Panc1 (cell line): ENCODE data around the gene CAMKMT. TPM values are rescaled to one million over a fixed set of nuclear protein-coding genes. Genes with fewer than 3 reads are reported as not detected.

Experiments
- ATAC-seq: fragments of 200-7000 bp; cut with Tn5 transposase; 2 replicates; pipeline ENCODE4 v1.9.1; 2020; ENCODE audit warnings: mild to moderate bottlenecking, moderate library complexity
- BruUV-seq: library from RNA; stranded (reverse); fragments of 400-500 nt; replicated peaks from 2 replicates; lab custom pipeline; 2021; lab: Mats Ljungman, UMichigan
- CTCF ChIA-PET: fragments of 300-600 bp; sonication (Branson Sonifier 250); formaldehyde crosslinking; loops from one replicate; lab custom pipeline; 2022; ENCODE audit warnings: antibody characterized with exemption; lab: Charles Lee
- POLR2A ChIA-PET: fragments of 300-600 bp; sonication (Branson Sonifier 250); formaldehyde crosslinking; loops from one replicate; lab custom pipeline; 2022; ENCODE audit warnings: antibody characterized with exemption; lab: Charles Lee
- DNase-seq: peaks from one replicate; pipeline ENCODE4 v3.0.0-alpha.2; 2010; ENCODE audit warnings: low read depth, low spot score
- H3K27ac ChIP-seq: 2 replicates; pipeline ENCODE4 v1.5.1; 2011; ENCODE audit warnings: mild to moderate bottlenecking, low read length, inconsistent platforms
- H3K27me3 ChIP-seq: fragments of 200-500 bp; sonication (Bioruptor generic); 2 replicates; pipeline ENCODE4 v1.6.0; 2014; ENCODE audit warnings: low read length, inconsistent platforms; ENCODE audit not compliant: control insufficient read depth, insufficient read depth
- H3K36me3 ChIP-seq: fragments of 200-500 bp; sonication (Bioruptor generic); 2 replicates; pipeline ENCODE4 v1.5.1; 2014; ENCODE audit warnings: inconsistent platforms, mild to moderate bottlenecking, low read length, moderate library complexity; ENCODE audit not compliant: control insufficient read depth, insufficient read depth
- H3K4me1 ChIP-seq: 2 replicates; pipeline ENCODE4 v1.5.1; 2011; ENCODE audit warnings: inconsistent platforms, mild to moderate bottlenecking, low read length, moderate library complexity; ENCODE audit not compliant: control insufficient read depth, insufficient read depth
- H3K4me3 ChIP-seq, 2 experiments: 2 replicates each; pipeline ENCODE4 v1.5.1; 2011 to 2012; ENCODE audit warnings: low read depth in 2 of 2, low read length in 2 of 2, mild to moderate bottlenecking in 2 of 2, inconsistent platforms in 1 of 2, moderate library complexity in 1 of 2
- H3K9me3 ChIP-seq: fragments of 200-500 bp; sonication (Bioruptor generic); 2 replicates; pipeline ENCODE4 v1.5.1; 2014; ENCODE audit warnings: low read depth, mild to moderate bottlenecking, inconsistent platforms, low read length, moderate library complexity; ENCODE audit not compliant: control insufficient read depth, insufficient read depth
- POLR2AphosphoS5 ChIP-seq: IDR thresholded peaks from 2 replicates; pipeline ENCODE4 v1.6.1; 2012; ENCODE audit warnings: mild to moderate bottlenecking, low read depth, low read length, moderate library complexity
- SIN3A ChIP-seq: IDR thresholded peaks from 2 replicates; pipeline ENCODE4 v1.6.1; 2012; ENCODE audit warnings: low read depth, mild to moderate bottlenecking, low read length, moderate library complexity, borderline replicate concordance; ENCODE audit not compliant: insufficient read depth
- in situ Hi-C: cut with HindIII; loops from 2 replicates; pipeline ENCODE4 v1.10.0; 2016; ENCODE audit warnings: low sequenced_read_pairs, low pct_unique_long_range_greater_than_20kb
- intact Hi-C: fragments of 100-400 bp; cut with micrococcal nuclease; formaldehyde crosslinking; loops from one replicate; pipeline ENCODE4 v1.10.0; 2022; ENCODE audit not compliant: unreplicated experiment
- total RNA-seq: library from RNA; stranded (reverse); gene quantifications from one replicate; pipeline ENCODE4 v1.2.1, GENCODE V29; 2021; ENCODE audit not compliant: unreplicated experiment
- TF ChIP-seq, protein P1 (sequence below), 2 experiments: IDR thresholded peaks; 2 replicates each; pipeline ENCODE4 v1.6.1; 2011 to 2012; ENCODE audit warnings: low read depth in 2 of 2, control low read depth in 1 of 2, low read length in 1 of 2, mild to moderate bottlenecking in 1 of 2, moderate library complexity in 1 of 2; ENCODE audit not compliant: insufficient read depth in 1 of 2

The CAMKMT gene
- total RNA-seq, 1 experiment from 2014 or later, result 12.6 TPM

DNA sequence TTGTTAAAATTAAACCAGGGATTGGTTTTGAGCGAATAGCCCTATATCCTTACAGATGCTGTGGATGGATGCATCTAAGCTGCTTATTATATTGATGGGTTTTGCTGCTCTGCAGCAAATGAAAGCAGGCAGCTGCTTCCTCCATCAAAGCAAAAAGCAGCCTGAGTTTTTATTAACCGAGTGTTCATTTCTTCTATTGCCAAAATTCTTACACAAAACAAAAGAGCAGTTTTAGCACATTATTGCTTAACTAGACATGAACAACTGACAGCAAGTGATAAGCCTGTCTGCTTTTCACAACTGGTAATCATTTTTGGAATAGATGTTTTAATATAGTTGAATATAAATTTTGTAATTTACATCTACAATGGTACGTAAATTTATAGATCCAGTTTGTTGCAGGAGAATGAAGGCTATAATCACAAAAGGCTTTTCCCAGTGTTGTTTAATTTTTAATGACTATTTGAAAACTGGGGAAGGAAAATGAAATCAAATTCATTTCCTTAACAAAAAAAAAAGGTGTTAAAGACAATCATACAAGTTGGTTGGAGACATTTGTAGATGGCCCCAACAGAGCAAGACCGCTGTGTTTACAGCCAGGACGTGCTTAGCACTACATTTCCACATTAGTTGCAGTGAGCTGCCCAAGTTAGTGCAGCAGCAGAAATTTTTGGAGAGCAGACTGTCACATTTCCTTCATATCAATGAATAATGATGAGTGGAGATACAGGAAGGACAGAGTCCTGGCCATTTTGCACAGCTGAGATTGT is 326.1 kb downstream of the CAMKMT start:
- Histone ChIP-seq H3K4me1 (no peaks in the 10 kb centered on the region), H3K9me3 (no peaks in the 10 kb centered on the region), H3K27me3 (no peaks in the 10 kb centered on the region), H3K27ac (no peak overlapping the region), H3K4me3 (no peak overlapping the region), H3K36me3 (no peaks in the 10 kb centered on the region)
- no TSS peak for BruUV-seq
- ChIA-PET CTCF (no interaction called here), POLR2A (no interaction called here)
- ATAC-seq (no peak), DNase-seq (no peak)
- no peak for TF ChIP-seq SIN3A
- in situ Hi-C loops, result no loop called here
- intact Hi-C loops, result no loop called here

DNA sequence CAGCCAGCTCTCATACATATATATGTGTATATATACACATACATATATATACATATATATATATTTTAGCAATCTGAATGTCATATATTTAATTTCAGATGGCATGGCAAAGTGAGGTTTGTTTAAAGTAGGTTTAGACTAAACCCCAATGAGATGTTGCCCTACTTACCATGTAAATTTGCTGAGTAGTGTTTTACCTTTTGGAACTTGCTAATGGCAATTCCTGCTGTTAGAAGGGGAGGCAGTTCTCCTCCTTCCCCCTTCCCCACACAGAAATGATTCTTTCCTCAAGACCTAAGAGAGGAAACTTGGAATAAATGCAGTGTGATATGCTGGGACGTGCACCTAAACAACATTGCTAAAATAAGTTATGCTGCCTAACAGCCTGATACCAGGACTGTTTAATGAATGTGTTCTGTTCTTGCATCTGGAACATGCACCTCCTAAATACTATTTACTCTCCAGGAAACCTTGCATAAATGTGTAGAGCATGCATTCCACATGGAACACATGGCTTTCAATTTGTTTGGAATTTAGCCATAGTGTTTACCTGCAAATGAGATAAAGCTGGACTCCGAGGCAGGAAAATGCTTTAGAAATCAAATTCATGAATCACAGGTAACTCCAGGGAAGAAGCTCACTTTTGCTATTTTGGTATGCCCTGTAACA is 326.8 kb downstream of the CAMKMT start:
- TF ChIP-seq, protein P1, sequence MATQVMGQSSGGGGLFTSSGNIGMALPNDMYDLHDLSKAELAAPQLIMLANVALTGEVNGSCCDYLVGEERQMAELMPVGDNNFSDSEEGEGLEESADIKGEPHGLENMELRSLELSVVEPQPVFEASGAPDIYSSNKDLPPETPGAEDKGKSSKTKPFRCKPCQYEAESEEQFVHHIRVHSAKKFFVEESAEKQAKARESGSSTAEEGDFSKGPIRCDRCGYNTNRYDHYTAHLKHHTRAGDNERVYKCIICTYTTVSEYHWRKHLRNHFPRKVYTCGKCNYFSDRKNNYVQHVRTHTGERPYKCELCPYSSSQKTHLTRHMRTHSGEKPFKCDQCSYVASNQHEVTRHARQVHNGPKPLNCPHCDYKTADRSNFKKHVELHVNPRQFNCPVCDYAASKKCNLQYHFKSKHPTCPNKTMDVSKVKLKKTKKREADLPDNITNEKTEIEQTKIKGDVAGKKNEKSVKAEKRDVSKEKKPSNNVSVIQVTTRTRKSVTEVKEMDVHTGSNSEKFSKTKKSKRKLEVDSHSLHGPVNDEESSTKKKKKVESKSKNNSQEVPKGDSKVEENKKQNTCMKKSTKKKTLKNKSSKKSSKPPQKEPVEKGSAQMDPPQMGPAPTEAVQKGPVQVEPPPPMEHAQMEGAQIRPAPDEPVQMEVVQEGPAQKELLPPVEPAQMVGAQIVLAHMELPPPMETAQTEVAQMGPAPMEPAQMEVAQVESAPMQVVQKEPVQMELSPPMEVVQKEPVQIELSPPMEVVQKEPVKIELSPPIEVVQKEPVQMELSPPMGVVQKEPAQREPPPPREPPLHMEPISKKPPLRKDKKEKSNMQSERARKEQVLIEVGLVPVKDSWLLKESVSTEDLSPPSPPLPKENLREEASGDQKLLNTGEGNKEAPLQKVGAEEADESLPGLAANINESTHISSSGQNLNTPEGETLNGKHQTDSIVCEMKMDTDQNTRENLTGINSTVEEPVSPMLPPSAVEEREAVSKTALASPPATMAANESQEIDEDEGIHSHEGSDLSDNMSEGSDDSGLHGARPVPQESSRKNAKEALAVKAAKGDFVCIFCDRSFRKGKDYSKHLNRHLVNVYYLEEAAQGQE (IDR thresholded peaks at IDR 0.05; ENCODE audit: insufficient read depth in 1 of 2, low read depth in 2 of 2, low read length in 1 of 2), result no peak
- no peak for TF ChIP-seq POLR2AphosphoS5
- no peaks in the 10 kb centered on the region for H3K36me3 ChIP-seq
- intact Hi-C loops (no loop called here), in situ Hi-C loops (no loop called here)
- H3K9me3 ChIP-seq, result no peaks in the 10 kb centered on the region
- no peak overlapping the region for H3K4me3 ChIP-seq
- no TSS peak for BruUV-seq
- no peak overlapping the region for H3K27ac ChIP-seq
- ChIA-PET CTCF (no interaction called here), POLR2A (no interaction called here)
- no peaks in the 10 kb centered on the region for H3K27me3 ChIP-seq
- H3K4me1 ChIP-seq, result no peaks in the 10 kb centered on the region
- DNase-seq, result no peak
- ATAC-seq, result no peak

DNA sequence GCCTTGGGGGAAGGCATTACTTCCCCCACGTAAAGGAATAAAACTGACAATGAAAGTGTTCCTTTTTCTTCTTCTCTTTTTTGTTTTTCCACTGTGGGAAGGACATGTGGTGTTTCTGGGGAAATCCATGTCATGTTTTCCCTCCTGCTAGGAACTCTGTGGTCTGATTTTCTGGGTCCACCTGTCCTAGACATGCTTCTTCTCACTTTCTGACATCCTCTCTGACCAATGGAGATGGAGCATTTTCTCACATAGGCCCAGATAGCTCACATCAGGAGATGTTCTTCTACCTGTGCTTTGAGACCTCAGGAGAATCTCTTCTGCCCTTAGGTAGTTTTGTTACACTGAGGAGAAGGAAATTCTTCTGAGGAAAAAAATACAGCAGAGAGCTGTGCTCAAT is 327.8 kb downstream of the CAMKMT start:
- H3K4me3 ChIP-seq, result no peak overlapping the region
- H3K27me3 ChIP-seq, result no peaks in the 10 kb centered on the region
- H3K36me3 ChIP-seq, result no peaks in the 10 kb centered on the region
- H3K4me1 ChIP-seq, result no peaks in the 10 kb centered on the region
- DNase-seq (no peak), ATAC-seq (no peak)
- in situ Hi-C loops (no loop called here), intact Hi-C loops (no loop called here)
- H3K9me3 ChIP-seq, result no peaks in the 10 kb centered on the region
- TF ChIP-seq, protein P1 (IDR thresholded peaks at IDR 0.05; ENCODE audit: insufficient read depth in 1 of 2, low read depth in 2 of 2, low read length in 1 of 2), result no peak
- TF ChIP-seq SIN3A, result no peak
- H3K27ac ChIP-seq, result no peak overlapping the region
- ChIA-PET POLR2A (no interaction called here), CTCF (interaction anchor here (0.6 kb wide), 1 partner anchor 66 kb away, joined by 3 read pairs; no protein-coding TSS in a partner anchor)
- no TSS peak for BruUV-seq
